Measurements from ENCODE around the gene RTN4RL1. TPM values are rescaled to one million over a fixed set of nuclear protein-coding genes. Genes with fewer than 3 reads are reported as not detected.

Gene RTN4RL1
- total RNA-seq, 4 donors from 2014 or later: 16.4 to 24.8 (median 21.6) TPM

DNA sequence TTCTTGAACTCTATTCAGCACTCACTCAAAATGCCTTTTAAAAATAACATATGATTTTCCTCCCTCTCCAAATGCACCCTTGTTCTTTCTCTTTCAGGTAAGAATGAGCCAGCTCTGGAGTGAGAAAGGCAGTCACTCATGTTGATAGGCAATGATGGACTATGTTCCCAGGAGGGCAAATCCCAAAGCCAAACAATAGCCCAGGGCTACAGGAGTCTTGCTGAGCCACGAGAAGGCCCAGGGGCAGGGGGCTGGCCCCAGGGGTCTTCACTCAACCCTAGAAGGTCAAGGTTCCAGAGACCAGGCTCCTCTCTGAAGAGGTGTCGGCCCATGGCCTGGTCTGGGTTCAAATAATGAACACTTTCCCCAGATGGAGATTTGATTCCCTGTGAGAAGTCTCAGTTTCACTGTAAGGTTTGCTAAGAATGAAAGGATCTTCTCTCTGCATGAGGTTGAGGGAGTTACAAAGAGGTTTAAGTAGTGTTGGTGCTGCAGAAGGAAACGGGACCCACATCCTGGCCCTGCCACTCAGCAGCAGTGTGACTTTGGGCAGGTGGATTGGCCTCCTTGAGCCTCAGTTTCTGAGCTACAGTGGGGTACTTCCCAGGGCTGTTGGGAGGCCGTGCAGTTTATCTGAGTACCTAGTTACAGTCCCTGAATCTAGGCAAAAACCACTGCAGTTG lies 49.0 kb downstream of the RTN4RL1 start:
- Histone ChIP-seq H3K27me3 (peaks cover 14% of the 10 kb centered on the region), H3K27ac (no peak overlapping the region)
- TF ChIP-seq EP300 (IDR thresholded peaks at IDR 0.05): no peak

DNA sequence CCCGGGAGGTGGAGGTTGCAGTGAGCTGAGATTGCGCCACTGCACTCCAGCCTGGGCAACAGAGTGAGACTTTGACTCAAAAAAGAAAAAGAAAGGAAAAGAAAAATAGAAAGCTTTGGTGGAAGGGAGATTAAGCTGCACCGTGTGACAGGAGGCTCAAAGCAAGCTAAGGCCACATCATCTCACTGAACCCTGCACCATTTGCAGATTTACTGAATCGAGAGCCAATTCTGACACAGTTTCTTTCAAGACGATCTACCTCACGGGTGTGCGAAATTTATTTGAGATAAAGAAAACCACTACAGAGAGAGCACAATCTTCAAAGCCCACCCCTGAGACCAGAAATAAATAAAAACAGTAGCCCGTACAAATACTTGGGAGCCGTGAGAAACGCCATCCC lies 49.6 kb downstream of the RTN4RL1 start:
- WGBS: 83% methylated on average over 10 of the region's 10 CpGs
- TF ChIP-seq EP300 (IDR thresholded peaks at IDR 0.05) (no peak), POLR2AphosphoS5 (IDR thresholded peaks at IDR 0.05) (no peak), POLR2A (IDR thresholded peaks at IDR 0.05) (no peak)
- TF ChIP-seq, protein P1, sequence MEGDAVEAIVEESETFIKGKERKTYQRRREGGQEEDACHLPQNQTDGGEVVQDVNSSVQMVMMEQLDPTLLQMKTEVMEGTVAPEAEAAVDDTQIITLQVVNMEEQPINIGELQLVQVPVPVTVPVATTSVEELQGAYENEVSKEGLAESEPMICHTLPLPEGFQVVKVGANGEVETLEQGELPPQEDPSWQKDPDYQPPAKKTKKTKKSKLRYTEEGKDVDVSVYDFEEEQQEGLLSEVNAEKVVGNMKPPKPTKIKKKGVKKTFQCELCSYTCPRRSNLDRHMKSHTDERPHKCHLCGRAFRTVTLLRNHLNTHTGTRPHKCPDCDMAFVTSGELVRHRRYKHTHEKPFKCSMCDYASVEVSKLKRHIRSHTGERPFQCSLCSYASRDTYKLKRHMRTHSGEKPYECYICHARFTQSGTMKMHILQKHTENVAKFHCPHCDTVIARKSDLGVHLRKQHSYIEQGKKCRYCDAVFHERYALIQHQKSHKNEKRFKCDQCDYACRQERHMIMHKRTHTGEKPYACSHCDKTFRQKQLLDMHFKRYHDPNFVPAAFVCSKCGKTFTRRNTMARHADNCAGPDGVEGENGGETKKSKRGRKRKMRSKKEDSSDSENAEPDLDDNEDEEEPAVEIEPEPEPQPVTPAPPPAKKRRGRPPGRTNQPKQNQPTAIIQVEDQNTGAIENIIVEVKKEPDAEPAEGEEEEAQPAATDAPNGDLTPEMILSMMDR (IDR thresholded peaks at IDR 0.05): no peak
- H3K27me3 ChIP-seq: peaks cover 14% of the 10 kb centered on the region
- no peak overlapping the region for H3K4me3 ChIP-seq
- H3K27ac ChIP-seq: no peak overlapping the region
- H3K9me3 ChIP-seq: no peaks in the 10 kb centered on the region
- DNase-seq (ENCODE audit: low spot score in 2 of 2): no peak
- H3K36me3 ChIP-seq: no peaks in the 10 kb centered on the region
- peaks cover 12% of the 10 kb centered on the region for H3K4me1 ChIP-seq

More for the DNA sequence above, 49.0 kb downstream of the RTN4RL1 start:
- peaks cover 16% of the 10 kb centered on the region for H3K4me1 ChIP-seq
- DNase-seq (ENCODE audit: low spot score in 2 of 2): no peak
- H3K36me3 ChIP-seq: no peaks in the 10 kb centered on the region
- 83% methylated on average over 3 of the region's 4 CpGs for WGBS
- no peak overlapping the region for H3K4me3 ChIP-seq
- no peaks in the 10 kb centered on the region for H3K9me3 ChIP-seq

DNA sequence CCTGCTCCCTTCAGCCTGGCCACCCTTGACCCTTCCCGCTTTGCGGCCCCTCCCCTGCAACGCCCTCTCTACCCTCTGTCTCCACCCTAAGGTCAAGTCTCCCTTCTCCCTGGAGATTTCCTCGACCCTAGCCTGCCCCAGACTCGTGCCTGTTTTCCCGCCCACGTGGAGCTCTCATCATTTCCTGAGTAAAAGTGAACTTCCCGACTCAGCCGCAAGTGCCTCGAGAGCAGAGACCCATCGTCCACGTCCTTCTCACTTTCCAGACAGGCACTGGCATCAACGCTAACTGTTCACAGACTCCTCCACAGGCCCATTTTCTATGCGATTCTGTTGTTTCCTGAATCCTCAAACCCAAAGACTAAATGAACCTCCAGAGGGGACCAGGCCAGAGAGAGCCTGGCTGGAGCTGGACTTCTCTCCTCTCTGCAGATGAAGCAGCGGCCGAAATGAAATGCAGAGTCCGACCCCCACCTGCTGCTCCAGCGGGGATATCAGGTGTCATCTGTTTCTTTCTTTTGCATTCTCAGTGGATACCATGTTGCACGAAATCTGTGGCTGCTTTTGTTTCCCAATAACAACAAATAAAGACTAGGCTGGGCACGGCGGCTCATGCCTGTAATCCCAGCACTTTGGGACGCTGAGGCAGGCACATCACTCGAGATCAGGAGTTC lies 52.5 kb downstream of the RTN4RL1 start:
- H3K9me3 ChIP-seq: no peaks in the 10 kb centered on the region
- WGBS: 75% methylated on average over 23 of the region's 23 CpGs
- no peak overlapping the region for H3K4me3 ChIP-seq
- no peak for DNase-seq (ENCODE audit: low spot score in 2 of 2)
- TF ChIP-seq POLR2A (IDR thresholded peaks at IDR 0.05): no peak
- no peak for TF ChIP-seq POLR2AphosphoS5 (IDR thresholded peaks at IDR 0.05)
- no peak for TF ChIP-seq EP300 (IDR thresholded peaks at IDR 0.05)
- TF ChIP-seq, protein P1 (IDR thresholded peaks at IDR 0.05): no peak
- peaks cover 7% of the 10 kb centered on the region for H3K27me3 ChIP-seq
- H3K36me3 ChIP-seq: no peaks in the 10 kb centered on the region
- H3K4me1 ChIP-seq: peaks cover 3% of the 10 kb centered on the region
- no peak overlapping the region for H3K27ac ChIP-seq

DNA sequence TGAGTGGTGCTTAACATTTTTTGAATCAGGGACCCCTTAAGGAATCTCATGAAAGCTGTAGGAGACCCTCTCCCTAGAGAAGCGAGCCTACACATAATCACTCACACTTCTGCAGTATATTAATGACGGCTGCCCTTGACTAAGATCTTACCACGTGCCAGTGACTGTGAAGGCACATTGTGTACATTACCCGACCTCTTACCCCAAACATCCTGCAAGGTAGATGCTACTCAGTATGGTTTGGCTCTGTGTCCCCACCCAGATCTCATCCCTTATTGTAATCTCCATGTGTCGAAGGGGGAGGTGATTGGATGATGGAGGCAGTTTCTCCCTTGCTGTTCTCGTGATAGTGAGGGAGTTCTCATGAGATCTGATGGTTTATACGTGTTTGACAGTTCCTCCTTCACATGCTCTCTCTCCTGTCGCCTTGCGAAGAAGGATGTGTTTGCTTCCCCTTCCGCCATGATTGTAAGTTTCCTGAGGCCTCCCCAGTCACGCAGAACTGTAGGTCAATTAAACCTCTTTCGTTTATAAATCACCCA lies 54.2 kb downstream of the RTN4RL1 start:
- Histone ChIP-seq H3K27me3 (no peaks in the 10 kb centered on the region), H3K4me1 (peaks cover 14% of the 10 kb centered on the region), H3K36me3 (no peaks in the 10 kb centered on the region), H3K9me3 (no peaks in the 10 kb centered on the region), H3K27ac (no peak overlapping the region), H3K4me3 (no peak overlapping the region)
- TF ChIP-seq, protein P1 (IDR thresholded peaks at IDR 0.05): no peak
- TF ChIP-seq POLR2AphosphoS5 (IDR thresholded peaks at IDR 0.05) (no peak), EP300 (IDR thresholded peaks at IDR 0.05) (no peak)
- 97% methylated on average over 10 of the region's 12 CpGs for WGBS
- DNase-seq (ENCODE audit: low spot score in 2 of 2): no peak

DNA sequence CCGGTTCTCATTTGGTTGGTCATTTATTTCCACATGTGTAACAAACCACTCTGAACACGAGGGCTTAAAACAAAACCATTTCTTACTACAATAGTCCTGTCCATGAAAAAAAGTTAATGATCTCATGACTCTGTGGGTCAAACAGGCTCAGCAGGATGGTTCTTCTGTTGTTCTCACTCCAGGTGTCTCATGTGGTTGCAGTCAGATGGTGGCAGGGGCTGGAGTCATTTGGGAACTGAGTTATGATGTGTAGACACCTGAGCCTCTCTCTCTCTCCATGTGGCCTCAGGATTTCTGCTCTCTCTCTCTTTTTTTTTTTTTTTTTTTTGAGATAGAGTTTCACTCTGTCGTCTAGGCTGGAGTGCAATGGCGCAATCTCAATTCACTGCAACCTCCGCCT lies 55.4 kb downstream of the RTN4RL1 start:
- DNase-seq (ENCODE audit: low spot score in 2 of 2): no peak
- Histone ChIP-seq H3K9me3 (no peaks in the 10 kb centered on the region), H3K27me3 (no peaks in the 10 kb centered on the region), H3K4me3 (no peak overlapping the region), H3K27ac (no peak overlapping the region), H3K36me3 (no peaks in the 10 kb centered on the region), H3K4me1 (peaks cover 15% of the 10 kb centered on the region)
- TF ChIP-seq, protein P1 (IDR thresholded peaks at IDR 0.05): no peak
- TF ChIP-seq POLR2AphosphoS5 (IDR thresholded peaks at IDR 0.05): no peak
- TF ChIP-seq EP300 (IDR thresholded peaks at IDR 0.05): no peak
- no peak for TF ChIP-seq POLR2A (IDR thresholded peaks at IDR 0.05)
- 74% methylated on average over 5 of the region's 5 CpGs for WGBS

Data from suprapubic skin (tissue), 4 donors.